GM18520 (cell line): ENCODE data around the gene ELMOD3.
"Not testable (repeated sequence)": the region's sequence is repeated elsewhere in the genome, so short reads cannot be mapped to it uniquely, and the experiment has no call there.

Experiments
- ATAC-seq: cut with Tn5 transposase; IDR thresholded peaks from one replicate; pipeline ENCODE4 v1.9.1; 2021; ENCODE audit not compliant: unreplicated experiment

The ELMOD3 gene

GRCh38 chr2:85371045-85371444, 16.5 kb downstream of the ELMOD3 start:
- ATAC-seq = no peak

GRCh38 chr2:85376291-85377065, 21.9 kb downstream of the ELMOD3 start:
- ATAC-seq = no peak

DNA sequence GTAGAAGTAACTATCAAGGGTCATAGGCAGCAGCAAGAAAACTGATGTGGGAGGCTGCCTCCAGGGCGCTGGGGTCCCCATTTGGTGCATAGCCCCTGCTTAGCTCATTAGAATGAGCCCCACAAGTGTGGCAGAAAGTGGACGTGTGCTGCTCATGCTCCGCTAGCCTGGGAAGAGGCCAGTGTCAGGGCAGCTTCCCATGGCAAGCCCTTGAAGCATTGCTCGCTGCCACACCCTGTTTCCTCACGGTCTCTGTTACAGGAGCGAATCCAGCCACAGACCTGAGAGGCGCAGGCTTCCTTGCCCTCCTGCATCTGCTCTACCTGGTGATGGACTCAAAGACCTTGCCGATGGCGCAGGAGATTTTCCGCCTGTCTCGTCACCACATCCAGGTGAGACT, 22.5 kb downstream of the ELMOD3 start:
- no peak for ATAC-seq

DNA sequence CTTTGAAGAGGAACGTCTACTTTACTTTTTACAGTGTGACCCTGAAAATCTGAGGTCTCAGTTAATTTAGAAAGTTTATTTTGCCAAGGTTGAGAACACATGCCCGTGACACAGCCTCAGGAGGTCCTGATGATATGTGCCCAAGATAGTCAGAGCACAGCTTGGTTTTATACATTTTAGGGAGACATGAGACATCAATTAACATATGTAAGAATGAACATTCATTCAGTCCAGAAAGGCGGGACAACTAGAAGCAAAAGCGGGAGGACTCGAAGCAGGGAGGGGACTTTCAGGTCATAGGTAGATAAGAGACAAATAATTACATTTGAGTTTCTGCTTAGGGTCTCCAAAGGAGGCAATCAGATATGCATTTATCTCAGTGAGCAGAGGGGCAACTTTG, 23.7 kb downstream of the ELMOD3 start:
- no peak for ATAC-seq

DNA sequence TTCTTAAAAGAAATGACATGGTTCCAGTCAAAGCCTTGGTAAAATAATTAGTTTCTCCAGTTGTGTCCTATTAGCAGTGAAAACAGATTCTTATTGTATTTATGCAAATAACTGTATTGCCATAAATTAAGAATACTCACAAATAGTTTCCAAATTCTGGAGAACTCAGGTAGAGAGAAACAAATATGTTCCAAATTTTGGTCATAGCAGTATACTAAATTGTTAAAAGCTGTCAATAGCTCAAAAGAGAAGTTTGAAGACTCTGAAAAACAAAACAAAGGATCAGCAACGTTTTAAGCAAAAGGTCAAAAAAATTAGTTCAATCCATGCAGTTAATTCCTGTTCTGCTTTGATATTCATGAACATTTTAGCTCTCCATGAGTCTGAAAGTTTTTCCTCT, 25.5 kb downstream of the ELMOD3 start:
- ATAC-seq = no peak

- not testable (repeated sequence) for ATAC-seq
Measured at GRCh38 chr2:85383151-85383550, 28.6 kb downstream of the ELMOD3 start.

- ATAC-seq = no peak
Measured at GRCh38 chr2:85383850-85384249, 29.3 kb downstream of the ELMOD3 start.

DNA sequence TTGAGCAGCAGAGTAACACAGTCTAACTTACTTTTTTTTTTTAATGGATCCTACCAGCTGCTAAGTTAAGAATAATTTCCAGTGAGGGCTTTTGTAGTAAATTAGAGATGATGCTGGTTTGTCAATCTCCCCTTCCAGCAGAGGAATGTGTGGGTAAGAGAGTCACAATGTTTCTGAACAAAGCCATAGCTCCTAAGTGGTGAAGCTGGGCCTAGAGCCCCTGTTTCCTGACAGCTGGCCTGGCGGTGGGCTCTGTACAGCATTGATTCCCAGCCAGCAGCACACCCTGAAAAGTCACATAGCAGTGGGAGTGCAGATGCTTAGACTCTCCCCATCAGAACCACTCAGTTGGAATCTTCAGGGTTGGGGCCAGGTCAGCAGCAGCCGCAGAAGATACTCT, 31.2 kb downstream of the ELMOD3 start:
- ATAC-seq = no peak

GRCh38 chr2:85387754-85388153, 33.2 kb downstream of the ELMOD3 start:
- ATAC-seq = no peak

GRCh38 chr2:85388878-85389538, 34.4 kb downstream of the ELMOD3 start:
- ATAC-seq = no peak

DNA sequence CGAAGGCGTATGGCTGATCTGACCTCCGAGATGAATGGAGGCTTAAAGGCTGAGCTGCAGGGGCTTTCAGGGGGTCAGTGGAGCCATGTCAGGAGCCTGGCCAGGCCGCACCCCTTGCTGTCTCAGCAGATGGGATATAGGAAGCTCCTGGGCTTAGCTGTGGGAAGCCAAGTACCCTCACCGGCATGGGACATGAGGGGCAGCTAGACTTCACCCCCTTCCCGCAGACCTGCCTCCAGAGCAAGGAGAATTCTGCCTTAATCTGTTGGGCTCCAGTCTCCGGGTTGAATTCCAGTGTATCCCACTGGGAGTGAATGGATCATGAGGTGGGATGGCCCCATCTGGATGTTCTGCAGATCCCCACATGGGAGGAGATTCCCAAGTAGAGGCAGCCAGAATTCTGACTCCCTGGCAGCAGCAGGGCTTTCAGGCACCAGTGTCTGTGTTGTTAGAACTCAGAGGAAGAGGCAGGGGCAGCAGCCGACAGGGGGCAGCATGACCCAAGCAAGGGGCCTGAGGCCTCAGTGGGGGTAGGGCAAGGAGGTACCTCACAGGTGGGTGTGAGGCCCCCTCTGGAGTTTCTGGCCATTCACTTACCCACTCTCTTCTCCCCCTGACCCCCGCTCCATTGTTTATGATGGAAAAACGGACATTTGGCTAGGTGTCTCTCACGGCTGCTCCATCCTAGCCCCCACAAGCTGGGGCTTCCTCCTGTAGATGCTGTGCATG, 36.5 kb downstream of the ELMOD3 start:
- no peak for ATAC-seq

- no peak for ATAC-seq
Measured at GRCh38 chr2:85393836-85394235, 39.3 kb downstream of the ELMOD3 start.

DNA sequence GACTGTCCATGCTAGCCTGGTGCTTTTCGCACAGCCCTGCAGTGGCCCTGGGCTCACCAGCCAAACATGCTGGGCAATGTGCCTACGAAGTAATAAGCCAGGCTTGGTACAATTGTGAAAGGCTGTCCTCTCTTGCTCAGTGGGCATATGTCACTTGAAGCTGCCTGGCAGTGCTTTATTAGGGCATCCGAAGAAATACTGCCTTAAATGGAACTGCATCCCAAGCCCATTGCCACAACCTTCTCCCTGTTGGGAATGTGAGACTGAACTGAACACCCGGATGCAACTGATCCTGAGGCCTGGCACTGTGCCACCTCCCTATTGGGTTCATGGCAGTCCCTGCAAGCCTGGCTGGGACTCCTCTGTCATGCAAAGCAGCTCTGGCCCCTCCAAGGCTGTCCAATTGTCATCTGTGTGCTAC, 39.7 kb downstream of the ELMOD3 start:
- ATAC-seq = no peak

GRCh38 chr2:85394976-85395375, 40.4 kb downstream of the ELMOD3 start:
- ATAC-seq = no peak

DNA sequence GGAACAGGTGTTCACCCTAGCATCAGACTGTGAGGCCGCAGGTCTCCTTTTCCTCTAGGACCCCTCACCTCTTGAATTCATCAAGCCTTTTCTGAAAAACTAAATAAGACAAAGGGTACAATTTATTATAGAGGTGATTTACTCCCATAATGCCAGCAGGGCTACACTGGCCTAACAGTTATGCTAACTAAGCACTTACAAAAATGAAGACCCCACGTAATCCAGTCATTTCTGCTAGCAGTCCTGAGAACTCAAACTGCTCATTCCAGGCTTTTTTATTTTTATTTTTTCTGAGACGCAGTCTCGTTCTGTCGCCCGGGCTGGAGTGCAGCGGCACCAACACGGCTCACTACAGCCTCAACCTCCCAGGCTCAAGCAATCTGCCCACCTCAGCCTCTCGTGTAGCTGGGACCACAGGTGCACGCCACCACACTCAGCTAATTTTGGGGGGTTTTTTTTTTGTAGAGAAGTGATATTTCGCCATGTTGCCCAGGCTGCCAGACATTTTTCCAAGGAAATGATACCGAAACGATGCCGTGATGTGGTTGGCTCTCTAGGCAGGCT, 41.4 kb downstream of the ELMOD3 start:
- no peak for ATAC-seq

- no peak for ATAC-seq
Measured at GRCh38 chr2:85396531-85397470, 42.2 kb downstream of the ELMOD3 start.

- ATAC-seq = no peak
Measured at GRCh38 chr2:85397925-85398331, 43.4 kb downstream of the ELMOD3 start.

- no peak for ATAC-seq
Measured at GRCh38 chr2:85398426-85399182, 44.0 kb downstream of the ELMOD3 start.

DNA sequence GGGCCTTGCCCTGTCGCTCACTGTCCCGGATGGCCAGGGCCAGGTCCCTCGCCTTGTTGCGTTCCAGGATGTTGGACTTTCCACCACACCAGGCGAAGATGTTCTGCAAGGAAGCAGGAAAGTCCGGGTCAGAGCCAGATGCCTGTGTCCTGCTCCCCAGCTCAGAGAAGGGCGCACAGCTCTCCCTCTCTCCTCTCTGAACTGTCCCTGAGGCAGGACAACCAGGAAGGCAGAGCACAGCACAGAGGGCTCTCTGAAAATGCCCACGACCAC, 44.5 kb downstream of the ELMOD3 start:
- no peak for ATAC-seq

- ATAC-seq = no peak
Measured at GRCh38 chr2:85400023-85400422, 45.5 kb downstream of the ELMOD3 start.
